Occipital lobe (tissue), 2 donors: ENCODE measurements around the gene PTPRN2. TPM values are rescaled to one million over a fixed set of nuclear protein-coding genes. Genes with fewer than 3 reads are reported as not detected.

ENCODE experiments used
- DNase-seq: peaks from one replicate; lab custom pipeline; 2025; lab: John Stamatoyannopoulos, UW
- total RNA-seq: library from RNA; depleted of rRNA; stranded (reverse); fragments of >200 nt; gene quantifications from one replicate; pipeline ENCODE4 v1.2.3, GENCODE V29; 2014

The PTPRN2 gene
- total RNA-seq, 1 donor from 2014 or later, result 62.2 TPM

DNA sequence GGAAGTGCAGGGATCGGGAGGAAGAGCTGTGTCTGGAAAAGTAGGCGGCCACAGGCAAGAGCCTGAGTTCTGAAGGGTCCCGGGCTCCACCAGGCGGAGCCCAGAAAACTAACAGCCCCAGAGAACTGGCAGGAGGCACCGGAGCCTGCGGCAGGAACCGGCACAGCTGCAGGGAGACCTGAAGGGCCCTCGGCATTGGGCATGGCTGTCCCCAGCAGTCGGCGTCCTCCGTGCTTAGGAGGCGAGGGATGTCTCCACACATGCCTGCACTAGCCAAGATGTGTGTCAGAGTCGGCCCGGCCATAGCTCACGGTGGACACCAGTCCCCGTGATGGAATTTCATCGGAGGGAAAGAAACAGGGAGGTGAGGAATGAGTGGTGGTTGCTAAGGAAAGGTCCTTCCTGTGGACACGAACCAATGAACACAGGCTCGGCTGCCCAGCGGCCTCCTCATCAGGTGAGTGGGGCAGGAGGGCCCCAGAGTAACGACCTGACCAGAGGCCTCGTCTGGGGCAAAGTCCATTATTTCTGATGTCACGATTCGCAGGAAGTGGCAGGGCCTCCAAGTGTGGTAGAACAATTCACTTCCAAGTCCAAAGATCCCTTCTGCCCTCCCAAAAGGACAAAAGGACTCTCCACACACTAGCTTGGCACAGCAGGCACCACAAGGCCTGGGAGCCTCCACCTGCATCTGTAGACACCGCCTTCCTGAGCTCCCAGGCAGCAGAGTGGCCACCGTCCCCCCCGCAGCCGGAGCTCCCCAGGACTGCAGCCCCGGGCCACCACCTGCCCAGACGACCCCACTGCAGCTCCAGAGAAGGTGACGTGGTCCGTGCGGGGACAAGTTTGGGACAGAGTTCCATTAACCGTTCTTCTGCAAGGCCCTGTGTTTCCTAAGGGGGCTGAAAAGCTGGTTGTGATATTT lies 444.2 kb downstream of the PTPRN2 start:
- no peak for DNase-seq

- DNase-seq, result no peak
These were observed 445.0 kb downstream of the PTPRN2 start for GRCh38 chr7:158142657-158143056.

DNA sequence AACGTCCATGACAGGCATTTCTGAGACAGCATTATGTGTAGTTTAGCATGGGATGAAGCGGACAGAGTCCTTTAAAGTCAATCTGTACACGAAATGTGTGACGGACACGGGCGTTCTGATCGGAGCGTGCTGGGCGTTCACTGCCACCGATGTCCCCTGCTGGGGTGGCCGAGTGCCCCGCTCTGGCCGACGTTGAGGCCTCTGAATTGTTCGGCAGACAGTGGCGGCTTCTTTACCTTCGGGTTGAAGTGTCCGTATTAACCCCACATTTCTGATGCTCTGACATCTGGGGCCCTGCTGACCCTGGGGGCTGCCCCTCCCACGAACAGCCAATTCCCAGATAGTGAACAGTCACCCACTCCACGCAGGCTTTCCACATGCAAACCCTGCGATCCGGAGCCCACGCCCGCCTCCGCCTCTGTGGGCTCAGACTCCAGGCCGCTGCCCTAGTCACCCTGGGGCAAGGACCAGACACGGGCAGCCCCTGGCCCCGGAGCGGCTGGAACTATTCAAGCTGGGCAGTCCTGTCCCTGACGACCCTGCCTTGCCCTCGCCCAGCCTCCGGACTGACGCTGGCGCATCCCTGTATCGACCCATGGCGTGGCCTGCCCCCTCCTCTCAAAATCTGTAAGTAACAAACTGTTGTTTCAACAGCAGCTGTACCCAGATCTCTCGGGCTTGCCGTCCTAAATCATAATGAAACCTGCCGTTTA lies 445.7 kb downstream of the PTPRN2 start:
- no peak for DNase-seq

DNA sequence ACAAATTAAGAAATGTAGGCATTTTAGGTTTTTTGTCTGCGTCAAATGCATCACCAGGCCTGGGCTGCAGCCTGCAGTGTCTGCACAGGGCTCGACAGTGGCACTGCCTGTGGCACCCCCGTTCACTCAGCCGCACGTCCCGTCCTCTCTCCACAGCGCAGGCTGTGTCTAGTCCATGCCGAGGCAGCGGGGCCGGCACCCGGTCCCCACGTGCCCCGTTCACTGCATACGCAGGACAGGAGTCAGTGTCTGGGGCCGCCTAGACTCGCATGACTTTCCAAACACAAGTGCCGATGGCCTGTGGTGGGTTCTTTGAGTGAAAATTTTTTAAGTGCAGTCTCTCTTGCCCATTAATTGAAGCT lies 446.4 kb downstream of the PTPRN2 start:
- no peak for DNase-seq

- no peak for DNase-seq
These were observed 446.9 kb downstream of the PTPRN2 start for GRCh38 chr7:158140538-158141220.

GRCh38 chr7:158139499-158139898 lies 448.1 kb downstream of the PTPRN2 start:
- no peak for DNase-seq

DNA sequence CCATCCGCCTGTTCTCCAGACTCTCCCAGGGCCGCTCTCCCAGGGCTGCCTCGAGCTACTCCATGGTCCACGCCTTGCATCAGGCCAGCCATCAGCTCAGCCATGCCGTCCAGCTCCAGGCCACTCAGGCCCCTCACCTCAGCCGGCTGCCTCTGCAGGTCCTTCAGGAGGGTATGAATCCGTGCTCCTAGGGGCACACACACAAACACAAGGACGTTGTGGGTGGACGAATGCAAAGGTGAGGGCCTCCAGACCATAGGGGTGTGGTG lies 449.4 kb downstream of the PTPRN2 start:
- no peak for DNase-seq

- DNase-seq, result no peak
These were observed 449.9 kb downstream of the PTPRN2 start for GRCh38 chr7:158137516-158138328.

DNA sequence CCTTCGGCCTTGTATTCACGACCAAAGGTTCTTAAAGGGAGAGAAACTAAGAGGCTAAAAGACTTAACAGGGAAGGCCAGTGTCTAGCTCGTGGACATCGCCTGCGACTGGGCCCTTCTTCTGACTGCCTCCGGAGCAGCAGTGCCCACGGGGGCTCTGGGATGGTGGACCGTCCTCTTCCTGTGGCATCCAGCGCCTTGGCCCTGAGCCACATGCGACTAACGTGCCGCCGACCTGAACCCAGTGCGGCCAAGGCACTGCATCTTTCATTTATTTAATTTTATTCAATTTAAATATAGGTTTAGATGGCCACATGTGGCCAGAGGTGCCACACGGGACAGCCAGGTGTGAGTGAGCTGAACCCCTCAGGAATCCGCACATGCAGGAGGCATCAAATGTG lies 451.7 kb downstream of the PTPRN2 start:
- DNase-seq, result no peak

- DNase-seq, result no peak
These were observed 452.8 kb downstream of the PTPRN2 start for GRCh38 chr7:158134824-158135223.

DNA sequence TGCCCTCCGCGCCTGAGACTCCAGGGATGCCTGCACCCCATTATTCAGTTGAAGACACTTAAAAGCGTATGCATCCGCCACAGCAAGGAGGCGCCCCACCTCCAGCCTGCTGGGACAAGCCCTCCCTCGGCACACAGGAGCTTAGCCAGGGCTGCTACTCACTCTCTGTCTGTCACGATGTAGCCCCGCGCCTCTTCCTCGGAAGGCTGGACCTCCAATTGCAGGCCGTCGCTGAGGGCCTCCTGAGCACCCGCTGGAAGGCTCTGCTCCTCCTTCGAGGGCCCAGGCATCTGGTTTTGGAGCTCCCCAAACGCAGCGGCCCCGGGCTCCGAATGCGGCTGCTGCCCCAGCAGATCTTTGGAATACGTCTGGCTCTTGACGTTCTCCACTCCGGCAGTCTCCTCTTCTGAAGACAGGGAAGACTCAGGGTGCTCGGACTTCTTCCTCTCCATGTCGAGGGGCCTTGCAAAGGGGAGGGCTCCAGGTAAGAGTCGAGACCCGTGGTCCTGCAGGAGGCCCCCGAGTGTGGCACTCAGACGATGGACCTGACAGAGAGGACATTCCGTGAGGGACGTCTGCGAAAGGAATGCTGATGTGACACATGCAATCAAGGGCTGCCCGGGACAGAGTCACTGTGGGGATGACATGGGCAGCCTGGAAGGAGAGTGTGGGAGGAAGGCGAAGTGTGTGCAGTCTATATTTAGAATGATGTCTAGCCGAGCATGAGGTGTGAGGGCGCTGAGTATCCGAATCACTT lies 453.9 kb downstream of the PTPRN2 start:
- DNase-seq, result no peak

DNA sequence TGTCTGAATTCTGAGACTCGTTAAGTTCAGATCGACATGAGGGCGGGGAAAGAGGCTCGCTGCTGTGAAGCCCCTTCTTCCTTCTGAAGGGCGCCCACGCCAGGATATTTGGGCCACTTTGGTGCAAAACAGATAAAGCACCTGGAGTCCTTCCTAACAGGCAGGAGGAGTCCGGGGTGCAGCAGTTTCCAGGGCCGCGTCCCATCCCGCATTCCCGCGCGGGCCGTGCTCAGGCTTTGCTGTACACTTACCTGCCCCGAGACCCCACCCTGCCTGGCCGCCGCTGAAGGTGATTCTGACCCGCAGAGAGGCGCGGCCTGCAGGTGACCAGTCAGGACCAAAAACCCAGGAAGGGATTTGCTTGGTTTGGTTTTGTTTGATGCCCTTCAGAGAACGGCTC lies 454.6 kb downstream of the PTPRN2 start:
- no peak for DNase-seq

DNA sequence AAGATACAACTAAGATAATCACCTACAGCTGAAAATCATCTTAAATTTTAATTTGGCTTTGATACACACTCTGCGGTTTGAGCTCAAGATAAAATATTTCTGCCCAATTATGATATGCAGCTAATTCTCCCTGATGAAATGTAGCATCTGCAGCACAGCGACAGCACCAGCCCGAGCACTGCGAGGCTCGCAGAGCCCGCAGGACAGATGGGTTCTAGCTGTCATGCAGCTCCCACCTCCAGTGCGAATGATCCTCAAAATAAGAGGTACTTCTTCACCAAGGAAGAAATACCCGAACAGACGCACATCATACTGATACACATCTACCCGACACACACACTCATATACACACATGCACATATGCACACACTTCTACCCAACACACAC lies 457.6 kb downstream of the PTPRN2 start:
- DNase-seq, result no peak

DNA sequence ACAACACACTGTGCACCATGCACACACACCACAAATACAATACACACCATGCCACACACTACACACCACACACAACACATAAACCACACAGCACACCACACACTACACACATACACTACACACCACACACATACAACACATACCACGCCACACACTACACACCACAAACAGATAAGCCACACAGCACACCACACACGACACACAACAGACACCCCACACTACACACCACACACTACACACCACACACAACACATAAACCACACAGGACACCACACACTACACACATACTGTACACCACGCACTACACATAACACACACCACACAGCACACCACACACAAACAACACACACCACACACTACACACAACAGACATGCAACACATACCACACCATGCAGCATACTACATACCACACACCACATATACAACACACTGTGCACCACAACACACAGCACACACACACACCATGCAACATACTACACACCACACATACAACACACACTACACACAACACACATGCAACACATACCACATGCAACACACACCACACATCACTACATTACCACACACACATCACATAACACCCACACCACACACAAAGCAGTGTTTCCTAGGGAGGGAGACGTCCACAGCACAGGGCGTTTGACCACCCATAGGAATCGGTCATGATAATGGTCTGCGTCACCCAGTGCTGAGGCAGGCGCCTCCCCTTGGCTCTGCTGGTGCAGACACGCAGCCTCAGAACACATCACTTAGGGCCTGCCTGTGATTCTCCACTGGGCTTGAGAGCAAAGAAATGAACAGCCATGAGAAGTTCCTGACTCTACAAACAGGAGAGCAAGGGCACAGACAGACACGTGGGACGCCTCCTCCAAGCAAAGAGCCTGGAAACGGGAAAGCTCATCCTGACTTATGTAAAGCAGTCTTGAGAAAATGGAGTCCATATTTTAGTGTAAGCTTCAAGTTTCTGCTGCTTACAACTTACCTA lies 458.3 kb downstream of the PTPRN2 start:
- DNase-seq, result no peak

DNA sequence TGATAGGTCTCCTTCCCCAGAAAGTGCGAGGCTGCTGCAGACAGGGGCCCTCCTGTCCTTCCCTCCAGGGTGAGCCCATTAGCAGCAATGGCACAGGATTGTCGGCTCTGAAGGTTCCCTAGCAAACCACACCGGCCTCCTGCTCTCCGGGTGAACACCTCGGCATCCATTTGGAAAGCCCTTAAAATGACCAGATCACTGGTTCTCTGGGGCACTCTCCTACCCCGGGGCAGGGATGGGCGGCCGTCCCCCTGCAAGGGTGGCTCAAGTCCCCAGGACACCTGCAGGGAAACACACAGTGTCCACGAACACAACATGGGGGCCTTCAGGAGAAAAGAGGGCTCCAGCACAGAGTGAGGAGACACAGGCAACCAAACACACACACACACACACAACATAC lies 459.1 kb downstream of the PTPRN2 start:
- DNase-seq, result no peak

GRCh38 chr7:158127241-158127640 lies 460.4 kb downstream of the PTPRN2 start:
- DNase-seq, result no peak

DNA sequence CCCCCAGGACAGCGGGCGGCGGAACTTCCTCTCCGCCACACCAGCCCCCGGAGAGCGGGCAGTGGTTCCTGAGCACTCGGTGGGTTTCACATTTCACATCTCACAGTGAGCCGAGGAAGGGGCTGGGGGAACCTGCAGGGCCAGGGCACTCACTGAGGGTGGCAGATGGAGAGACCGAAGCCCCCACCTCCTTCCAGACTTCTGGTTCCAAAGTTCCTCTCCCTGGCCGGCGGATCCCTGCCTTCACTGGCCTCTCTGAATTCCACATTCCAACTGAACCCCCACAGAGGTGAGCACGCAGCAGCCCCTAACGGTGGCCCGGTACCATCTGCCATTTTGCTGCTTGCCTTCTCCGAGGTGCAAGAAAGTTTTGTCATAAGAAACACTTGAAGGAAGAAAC lies 461.0 kb downstream of the PTPRN2 start:
- DNase-seq, result no peak

- no peak for DNase-seq
These were observed 461.9 kb downstream of the PTPRN2 start for GRCh38 chr7:158125721-158126120.

- DNase-seq, result no peak
These were observed 462.5 kb downstream of the PTPRN2 start for GRCh38 chr7:158125091-158125490.

DNA sequence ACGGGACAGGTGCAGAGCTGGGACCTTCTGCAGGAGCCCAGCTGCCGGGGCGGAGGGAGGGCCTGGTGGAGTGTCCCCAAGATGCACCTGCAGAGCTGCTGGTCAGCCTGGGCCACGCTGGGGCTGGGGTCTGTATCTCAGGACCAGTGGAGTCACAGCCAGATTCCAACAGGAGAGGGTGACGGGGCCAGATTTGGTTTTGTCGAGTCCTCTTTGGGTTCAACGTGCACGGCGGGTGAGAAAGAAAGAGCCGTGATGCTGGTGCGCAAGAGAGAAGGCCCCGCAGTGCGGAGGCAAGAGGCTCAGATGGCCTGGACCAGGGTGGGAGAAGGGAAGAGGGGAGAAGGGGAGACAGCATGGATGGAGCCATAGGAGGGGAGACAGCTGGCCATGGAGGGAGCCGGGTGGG lies 462.9 kb downstream of the PTPRN2 start:
- no peak for DNase-seq
